ENCODE results near the gene OVOL1.
"Not testable (repeated sequence)": the region's sequence is repeated elsewhere in the genome, so short reads cannot be mapped to it uniquely, and the experiment has no call there.

OVOL1 gene

GRCh38 chr11:65786786-65787636, at the start of gene OVOL1:
Gene OVOL1, plus strand, starts transcription at chr11:65787063. Its CDS starts 311 bp downstream, at chr11:65787374.
- no peak for DNase-seq

GRCh38 chr11:65739022-65739421, 47.8 kb upstream of the OVOL1 start:
- no peak for DNase-seq

GRCh38 chr11:65741185-65741584, 45.7 kb upstream of the OVOL1 start:
- no peak for DNase-seq

GRCh38 chr11:65742353-65742752, 44.5 kb upstream of the OVOL1 start:
- DNase-seq, result no peak

- DNase-seq, result no peak
These were observed 43.2 kb upstream of the OVOL1 start for GRCh38 chr11:65743681-65744025.

- DNase-seq, result no peak
These were observed 42.7 kb upstream of the OVOL1 start for GRCh38 chr11:65744026-65744698.

GRCh38 chr11:65744699-65745042, 42.2 kb upstream of the OVOL1 start:
- DNase-seq, result no peak

- DNase-seq, result no peak
These were observed 41.8 kb upstream of the OVOL1 start for GRCh38 chr11:65745049-65745448.

GRCh38 chr11:65762169-65762568, 24.7 kb upstream of the OVOL1 start:
- not testable (repeated sequence) for DNase-seq

GRCh38 chr11:65762816-65763215, 24.0 kb upstream of the OVOL1 start:
- not testable (repeated sequence) for DNase-seq

- no peak for DNase-seq
These were observed 22.4 kb upstream of the OVOL1 start for GRCh38 chr11:65764434-65764833.

GRCh38 chr11:65766535-65766934, 20.3 kb upstream of the OVOL1 start:
- no peak for DNase-seq

GRCh38 chr11:65767406-65767805, 19.5 kb upstream of the OVOL1 start:
- DNase-seq, result no peak

- not testable (repeated sequence) for DNase-seq
These were observed 19.1 kb upstream of the OVOL1 start for GRCh38 chr11:65767806-65768205.

GRCh38 chr11:65770951-65771567, 15.8 kb upstream of the OVOL1 start:
- DNase-seq, result no peak

GRCh38 chr11:65771589-65772112, 15.2 kb upstream of the OVOL1 start:
- no peak for DNase-seq

GRCh38 chr11:65773784-65774411, 13.0 kb upstream of the OVOL1 start:
- DNase-seq, result no peak

- DNase-seq, result no peak
These were observed 12.1 kb upstream of the OVOL1 start for GRCh38 chr11:65774525-65775306.

GRCh38 chr11:65776196-65776595, 10.7 kb upstream of the OVOL1 start:
- DNase-seq, result no peak

GRCh38 chr11:65776710-65777141, 10.1 kb upstream of the OVOL1 start:
- DNase-seq, result no peak

- DNase-seq, result no peak
These were observed 9.6 kb upstream of the OVOL1 start for GRCh38 chr11:65777241-65777640.

- no peak for DNase-seq
These were observed 9.0 kb upstream of the OVOL1 start for GRCh38 chr11:65777821-65778361.
